ENCODE measurements around the gene PCSK2. TPM values are rescaled to one million over a fixed set of nuclear protein-coding genes. Genes with fewer than 3 reads are reported as not detected.

The PCSK2 gene
- total and polyA plus RNA-seq, 2 donors (not counting 3 experiments of a cell fraction or from before 2014, with no cell fraction given): not detected

DNA sequence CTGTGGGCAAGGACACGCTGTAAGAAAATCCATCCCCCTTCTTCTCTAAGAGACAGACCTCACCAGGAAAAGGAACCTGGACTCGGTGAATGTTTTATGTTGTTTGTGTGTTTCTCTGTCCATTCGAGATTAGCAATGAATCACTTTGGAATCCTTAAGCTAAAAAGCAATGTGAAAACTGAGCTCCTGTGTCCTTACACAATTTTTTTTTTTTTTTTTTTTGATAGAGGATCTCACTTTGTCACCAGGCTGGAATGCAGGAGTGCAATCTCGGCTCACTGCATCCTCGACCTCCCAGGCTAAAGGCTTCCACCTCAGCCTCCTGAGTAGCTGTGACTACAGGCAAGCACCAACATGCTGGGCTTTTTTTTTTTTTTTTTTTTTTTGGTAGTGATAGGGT is 272.2 kb downstream of the PCSK2 start:
- POLR2A ChIA-PET: no interaction called here
- H3K36me3 ChIP-seq (ENCODE audit: control insufficient read depth in 2 of 2, extremely low read depth in 1 of 2, insufficient read depth in 2 of 2, low read length in 2 of 2): no peaks in the 10 kb centered on the region
- dilution Hi-C loops (cut with MboI; ENCODE audit: extremely low pct_ligation_motif_present, low sequenced_read_pairs): no loop called here

More for the DNA sequence above, 272.2 kb downstream of the PCSK2 start:
- Histone ChIP-seq H4K20me1 (replicated peaks; ENCODE audit: control insufficient read depth, extremely low read depth, insufficient read depth, low read length) (no peaks in the 10 kb centered on the region), H3K79me2 (ENCODE audit: control insufficient read depth, insufficient read depth, low read length) (no peaks in the 10 kb centered on the region), H3K9me3 (replicated peaks; ENCODE audit: control insufficient read depth, insufficient read depth, low read length) (no peaks in the 10 kb centered on the region), H3K4me3 (replicated peaks in 1 of 3; ENCODE audit: insufficient read depth in 1 of 3, low read depth in 1 of 3, low read length in 3 of 3) (no peak overlapping the region), H3K9ac (replicated peaks; ENCODE audit: extremely low read depth, insufficient read depth, low read length) (no peak overlapping the region), H3K27ac (ENCODE audit: insufficient read depth, low read depth, low read length) (no peak overlapping the region), H3K9me1 (replicated peaks; ENCODE audit: control insufficient read depth, extremely low read depth, insufficient read depth, low read length) (no peaks in the 10 kb centered on the region), H3K4me1 (ENCODE audit: control insufficient read depth, extremely low read depth, insufficient read depth, low read length) (no peaks in the 10 kb centered on the region), H3K4me2 (ENCODE audit: insufficient read depth, low read length) (no peak overlapping the region), H2AFZ (ENCODE audit: low read depth, low read length) (no peak overlapping the region), H3K27me3 (ENCODE audit: control insufficient read depth in 2 of 2, insufficient read depth in 2 of 2, low read length in 2 of 2) (no peaks in the 10 kb centered on the region)
- CTCF ChIA-PET: interaction anchor here (0.6 to 1.8 kb wide), 5 partner anchors 12 to 815 kb away, joined by 3 to 6 read pairs (median 5); no protein-coding TSS in a partner anchor
- no TSS peak for BruUV-seq (replicated peaks)
- FAIRE-seq (no peak), DNase-seq (ENCODE audit: low read depth, low spot score) (no peak)
- TF ChIP-seq EZH2 (IDR thresholded peaks at IDR 0.05; ENCODE audit: borderline replicate concordance, low read depth, low read length, severe bottlenecking) (no peak), JUN (IDR thresholded peaks at IDR 0.05; ENCODE audit: borderline replicate concordance, insufficient read depth, insufficient read length, low read depth) (no peak), GATA2 (IDR thresholded peaks at IDR 0.05; ENCODE audit: insufficient read depth, insufficient read length, low read depth, low read length) (no peak), POLR2A (IDR thresholded peaks at IDR 0.05; ENCODE audit: low read depth, low read length) (no peak), MYC (IDR thresholded peaks at IDR 0.05; ENCODE audit: low read depth, low read length) (no peak), POLR2AphosphoS5 (IDR thresholded peaks at IDR 0.05; ENCODE audit: insufficient read depth, low read depth, low read length) (no peak), FOS (IDR thresholded peaks at IDR 0.05; ENCODE audit: borderline replicate concordance, insufficient read depth, low read length) (no peak), MAX (IDR thresholded peaks at IDR 0.05; ENCODE audit: insufficient read depth, insufficient read length) (no peak)
- TF ChIP-seq, protein P1, sequence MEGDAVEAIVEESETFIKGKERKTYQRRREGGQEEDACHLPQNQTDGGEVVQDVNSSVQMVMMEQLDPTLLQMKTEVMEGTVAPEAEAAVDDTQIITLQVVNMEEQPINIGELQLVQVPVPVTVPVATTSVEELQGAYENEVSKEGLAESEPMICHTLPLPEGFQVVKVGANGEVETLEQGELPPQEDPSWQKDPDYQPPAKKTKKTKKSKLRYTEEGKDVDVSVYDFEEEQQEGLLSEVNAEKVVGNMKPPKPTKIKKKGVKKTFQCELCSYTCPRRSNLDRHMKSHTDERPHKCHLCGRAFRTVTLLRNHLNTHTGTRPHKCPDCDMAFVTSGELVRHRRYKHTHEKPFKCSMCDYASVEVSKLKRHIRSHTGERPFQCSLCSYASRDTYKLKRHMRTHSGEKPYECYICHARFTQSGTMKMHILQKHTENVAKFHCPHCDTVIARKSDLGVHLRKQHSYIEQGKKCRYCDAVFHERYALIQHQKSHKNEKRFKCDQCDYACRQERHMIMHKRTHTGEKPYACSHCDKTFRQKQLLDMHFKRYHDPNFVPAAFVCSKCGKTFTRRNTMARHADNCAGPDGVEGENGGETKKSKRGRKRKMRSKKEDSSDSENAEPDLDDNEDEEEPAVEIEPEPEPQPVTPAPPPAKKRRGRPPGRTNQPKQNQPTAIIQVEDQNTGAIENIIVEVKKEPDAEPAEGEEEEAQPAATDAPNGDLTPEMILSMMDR (IDR thresholded peaks at IDR 0.05; ENCODE audit: extremely low read depth in 1 of 2, insufficient read depth in 1 of 2, low read depth in 1 of 2, low read length in 2 of 2): no peak
- intact Hi-C loops (cut with micrococcal nuclease): no loop called here

Data from endothelial cell of umbilical vein (primary cell).